Neural progenitor cell (in vitro differentiated cells): ENCODE data around the gene PARD3B.

ENCODE experiments used
- CTCF ChIP-seq: fragments of 200-600 bp; sonication (generic); IDR thresholded peaks from 2 replicates; pipeline ENCODE4 v1.5.1; 2017; ENCODE audit warnings: antibody characterized with exemption, mild to moderate bottlenecking
- EZH2 ChIP-seq: fragments of 200-600 bp; sonication (generic); IDR thresholded peaks from 2 replicates; pipeline ENCODE4 v1.6.1; 2017; ENCODE audit warnings: antibody characterized with exemption, mild to moderate bottlenecking, moderate library complexity
- EZH2phosphoT487 ChIP-seq: fragments of 200-600 bp; sonication (generic); IDR thresholded peaks from 2 replicates; pipeline ENCODE4 v1.6.1; 2017; ENCODE audit warnings: antibody characterized with exemption

- TF ChIP-seq CTCF (no peak), EZH2phosphoT487 (no peak), EZH2 (no peak)
Measured at GRCh38 chr2:204989877-204990276, 444.6 kb downstream of the PARD3B start.
